HG03342 (cell line): Measurements from ENCODE around the gene RBP3.
A peak's percentile ranks its signal among the peaks of the same experiment; 100 is the strongest.

Source experiments
- ATAC-seq: cut with Tn5 transposase; IDR thresholded peaks from one replicate; pipeline ENCODE4 v1.9.1; 2021; ENCODE audit warnings: mild to moderate bottlenecking, moderate library complexity; ENCODE audit not compliant: unreplicated experiment

The RBP3 gene

DNA sequence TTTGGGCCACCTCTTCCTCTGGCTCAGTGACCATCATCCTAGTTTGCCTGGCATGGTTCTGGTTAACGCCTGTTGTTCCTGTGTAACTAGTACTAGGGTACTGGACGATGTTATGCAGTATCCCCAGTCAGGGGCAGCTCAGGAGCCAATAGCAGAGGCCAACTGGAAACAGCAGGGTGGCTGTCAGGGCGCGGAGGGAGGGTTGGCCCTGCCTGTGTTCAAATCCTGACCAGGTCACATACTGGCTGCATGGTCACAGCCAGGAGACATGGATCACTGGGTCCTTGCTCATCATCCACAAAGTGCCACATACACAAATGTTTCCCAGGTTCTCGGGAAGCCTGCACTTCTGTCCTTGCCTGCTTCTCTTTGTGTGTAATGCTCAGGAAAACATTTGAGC is 12.3 kb upstream of the RBP3 start:
- ATAC-seq, result no peak

- no peak for ATAC-seq
These were observed 11.6 kb upstream of the RBP3 start for GRCh38 chr10:47336387-47337134.

GRCh38 chr10:47337310-47337709 is 10.9 kb upstream of the RBP3 start:
- ATAC-seq, result no peak

DNA sequence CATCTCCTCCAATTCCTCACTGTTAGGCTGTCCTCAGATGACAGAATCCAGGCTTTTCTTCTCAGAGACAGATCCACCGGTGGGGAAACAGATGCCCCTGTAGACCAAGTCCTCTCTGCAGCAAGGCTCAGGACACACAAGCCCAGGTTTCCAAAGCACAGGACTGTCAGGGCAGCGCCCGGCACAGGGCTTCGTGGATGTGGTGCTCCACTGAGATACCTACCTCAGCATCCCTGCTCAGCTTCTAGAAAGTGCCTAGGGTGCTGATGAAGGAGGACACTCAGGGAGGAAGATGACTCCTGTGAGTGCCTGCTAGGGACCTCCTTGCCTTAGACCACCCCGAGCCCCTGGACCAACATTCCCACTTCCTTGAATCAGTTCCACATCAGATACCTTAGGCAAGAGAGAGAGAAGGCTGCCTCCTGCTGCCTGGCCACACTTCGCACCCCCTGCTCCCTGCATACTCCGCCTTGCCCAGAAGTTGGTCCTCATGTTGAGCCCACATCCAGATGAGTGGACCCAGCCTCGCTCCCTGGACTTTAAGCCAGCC is 8.9 kb upstream of the RBP3 start:
- no peak for ATAC-seq

- ATAC-seq, result no peak
These were observed 8.2 kb upstream of the RBP3 start for GRCh38 chr10:47339759-47340607.

DNA sequence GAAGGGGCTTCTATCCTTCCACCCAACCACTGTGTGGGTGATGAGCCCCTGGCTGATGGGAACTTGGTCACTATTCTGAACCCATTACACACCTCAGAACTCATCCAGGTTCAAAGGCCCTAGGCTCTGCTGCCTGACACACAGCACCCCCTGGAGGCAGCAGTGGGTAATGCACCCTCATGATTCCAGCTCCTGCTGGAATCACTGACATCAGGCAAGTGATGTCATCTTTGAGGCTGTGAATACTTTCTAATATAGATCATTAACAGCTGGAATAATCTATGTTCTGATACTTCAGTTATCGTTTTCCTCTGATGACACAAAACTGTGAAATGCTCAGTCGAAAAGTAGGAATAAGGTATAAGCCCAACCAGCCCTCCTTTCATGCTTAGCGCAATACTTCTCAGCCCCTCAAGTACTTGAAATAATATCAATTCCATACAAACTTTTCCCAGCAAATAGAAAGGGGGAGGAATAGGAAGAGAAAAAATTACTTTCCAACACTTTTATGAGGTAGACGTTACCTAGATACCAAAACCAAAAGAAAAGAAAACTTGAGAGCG is 7.5 kb upstream of the RBP3 start:
- peak; percentile 68 for ATAC-seq

GRCh38 chr10:47344996-47345870 is 2.9 kb upstream of the RBP3 start:
- ATAC-seq, result no peak

DNA sequence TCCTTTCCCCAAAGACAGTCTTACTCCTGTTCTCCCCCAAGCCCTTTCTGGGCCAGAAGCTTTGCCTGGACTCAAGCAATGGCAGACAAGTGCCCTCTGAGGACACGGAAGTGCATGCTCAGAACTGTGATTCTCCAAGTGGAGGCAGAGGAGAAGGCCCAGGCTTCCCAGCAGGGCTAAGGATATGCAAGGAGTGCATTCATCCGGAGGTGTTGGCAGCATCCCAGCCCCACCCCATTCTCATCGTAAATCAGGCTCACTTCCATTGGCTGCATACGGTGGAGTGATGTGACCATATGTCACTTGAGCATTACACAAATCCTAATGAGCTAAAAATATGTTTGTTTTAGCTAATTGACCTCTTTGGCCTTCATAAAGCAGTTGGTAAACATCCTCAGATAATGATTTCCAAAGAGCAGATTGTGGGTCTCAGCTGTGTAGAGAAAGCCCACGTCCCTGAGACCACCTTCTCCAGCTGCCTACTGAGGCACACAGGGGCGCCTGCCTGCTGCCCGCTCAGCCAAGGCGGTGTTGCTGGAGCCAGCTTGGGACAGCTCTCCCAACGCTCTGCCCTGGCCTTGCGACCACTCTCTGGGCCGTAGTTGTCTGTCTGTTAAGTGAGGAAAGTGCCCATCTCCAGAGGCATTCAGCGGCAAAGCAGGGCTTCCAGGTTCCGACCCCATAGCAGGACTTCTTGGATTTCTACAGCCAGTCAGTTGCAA is 1.4 kb upstream of the RBP3 start:
- ATAC-seq, result no peak

DNA sequence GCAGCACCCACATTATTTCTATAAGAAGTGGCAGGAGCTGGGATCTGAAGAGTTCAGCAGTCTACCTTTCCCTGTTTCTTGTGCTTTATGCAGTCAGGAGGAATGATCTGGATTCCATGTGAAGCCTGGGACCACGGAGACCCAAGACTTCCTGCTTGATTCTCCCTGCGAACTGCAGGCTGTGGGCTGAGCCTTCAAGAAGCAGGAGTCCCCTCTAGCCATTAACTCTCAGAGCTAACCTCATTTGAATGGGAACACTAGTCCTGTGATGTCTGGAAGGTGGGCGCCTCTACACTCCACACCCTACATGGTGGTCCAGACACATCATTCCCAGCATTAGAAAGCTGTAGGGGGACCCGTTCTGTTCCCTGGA is 874 bp upstream of the RBP3 start:
- no peak for ATAC-seq

DNA sequence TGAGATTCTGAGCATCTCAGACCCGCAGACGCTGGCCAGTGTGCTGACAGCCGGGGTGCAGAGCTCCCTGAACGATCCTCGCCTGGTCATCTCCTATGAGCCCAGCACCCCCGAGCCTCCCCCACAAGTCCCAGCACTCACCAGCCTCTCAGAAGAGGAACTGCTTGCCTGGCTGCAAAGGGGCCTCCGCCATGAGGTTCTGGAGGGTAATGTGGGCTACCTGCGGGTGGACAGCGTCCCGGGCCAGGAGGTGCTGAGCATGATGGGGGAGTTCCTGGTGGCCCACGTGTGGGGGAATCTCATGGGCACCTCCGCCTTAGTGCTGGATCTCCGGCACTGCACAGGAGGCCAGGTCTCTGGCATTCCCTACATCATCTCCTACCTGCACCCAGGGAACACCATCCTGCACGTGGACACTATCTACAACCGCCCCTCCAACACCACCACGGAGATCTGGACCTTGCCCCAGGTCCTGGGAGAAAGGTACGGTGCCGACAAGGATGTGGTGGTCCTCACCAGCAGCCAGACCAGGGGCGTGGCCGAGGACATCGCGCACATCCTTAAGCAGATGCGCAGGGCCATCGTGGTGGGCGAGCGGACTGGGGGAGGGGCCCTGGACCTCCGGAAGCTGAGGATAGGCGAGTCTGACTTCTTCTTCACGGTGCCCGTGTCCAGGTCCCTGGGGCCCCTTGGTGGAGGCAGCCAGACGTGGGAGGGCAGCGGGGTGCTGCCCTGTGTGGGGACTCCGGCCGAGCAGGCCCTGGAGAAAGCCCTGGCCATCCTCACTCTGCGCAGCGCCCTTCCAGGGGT is 703 bp downstream of the RBP3 start:
- no peak for ATAC-seq

GRCh38 chr10:47349516-47349915 is 1.4 kb downstream of the RBP3 start:
- no peak for ATAC-seq

DNA sequence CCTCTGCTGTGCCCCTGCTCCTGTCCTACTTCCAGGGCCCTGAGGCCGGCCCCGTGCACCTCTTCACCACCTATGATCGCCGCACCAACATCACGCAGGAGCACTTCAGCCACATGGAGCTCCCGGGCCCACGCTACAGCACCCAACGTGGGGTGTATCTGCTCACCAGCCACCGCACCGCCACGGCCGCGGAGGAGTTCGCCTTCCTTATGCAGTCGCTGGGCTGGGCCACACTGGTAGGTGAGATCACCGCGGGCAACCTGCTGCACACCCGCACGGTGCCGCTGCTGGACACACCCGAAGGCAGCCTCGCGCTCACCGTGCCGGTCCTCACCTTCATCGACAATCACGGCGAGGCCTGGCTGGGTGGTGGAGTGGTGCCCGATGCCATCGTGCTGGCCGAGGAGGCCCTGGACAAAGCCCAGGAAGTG is 1.8 kb downstream of the RBP3 start:
- no peak for ATAC-seq

GRCh38 chr10:47350671-47351640 is 2.8 kb downstream of the RBP3 start:
- ATAC-seq, result no peak

DNA sequence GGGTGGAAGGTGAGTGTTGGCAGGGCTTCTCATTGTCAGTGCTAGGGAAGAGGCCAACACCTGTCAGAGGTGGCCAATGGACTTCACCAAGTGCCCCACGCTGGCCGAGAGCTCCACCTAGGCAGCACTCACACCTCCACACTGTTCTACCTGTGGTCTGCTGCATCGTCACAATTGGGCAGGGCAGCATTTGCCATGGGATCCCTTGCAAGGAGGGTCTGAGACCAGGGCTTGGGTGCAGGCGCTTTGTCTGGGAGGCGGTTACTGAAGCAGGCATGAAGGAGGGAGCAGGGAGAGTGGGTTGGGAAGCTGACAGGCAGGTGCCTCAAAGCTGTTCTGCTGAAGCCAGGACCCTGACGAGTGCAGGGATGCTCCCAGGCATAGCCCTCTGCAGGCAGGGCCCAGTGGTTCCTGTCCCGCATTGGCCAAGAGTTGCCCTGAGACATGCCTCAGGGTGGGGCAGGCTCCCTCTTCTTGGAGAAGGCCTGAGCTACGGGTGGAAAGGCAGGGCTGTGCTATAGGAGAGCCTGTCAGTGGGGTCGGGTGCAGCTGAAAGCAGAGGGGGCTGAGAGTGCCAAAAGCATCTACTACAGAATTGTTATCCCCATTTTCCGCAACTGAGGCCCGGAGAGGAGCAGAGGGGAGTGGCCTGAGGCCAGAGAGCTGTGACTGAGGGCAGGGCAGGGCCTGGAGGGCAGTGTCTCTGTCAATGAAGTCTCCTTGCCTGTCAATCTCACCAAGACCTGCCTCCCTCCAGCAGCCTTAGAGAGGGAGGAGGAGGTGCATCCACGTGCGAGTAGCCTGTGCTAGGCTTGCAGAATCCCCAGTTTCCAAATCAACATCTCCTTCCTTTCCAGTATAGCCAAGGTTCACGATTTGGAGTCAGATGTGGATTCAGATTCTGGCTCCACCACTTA is 4.0 kb downstream of the RBP3 start:
- ATAC-seq, result no peak

GRCh38 chr10:47353351-47353750 is 5.2 kb downstream of the RBP3 start:
- ATAC-seq, result no peak

DNA sequence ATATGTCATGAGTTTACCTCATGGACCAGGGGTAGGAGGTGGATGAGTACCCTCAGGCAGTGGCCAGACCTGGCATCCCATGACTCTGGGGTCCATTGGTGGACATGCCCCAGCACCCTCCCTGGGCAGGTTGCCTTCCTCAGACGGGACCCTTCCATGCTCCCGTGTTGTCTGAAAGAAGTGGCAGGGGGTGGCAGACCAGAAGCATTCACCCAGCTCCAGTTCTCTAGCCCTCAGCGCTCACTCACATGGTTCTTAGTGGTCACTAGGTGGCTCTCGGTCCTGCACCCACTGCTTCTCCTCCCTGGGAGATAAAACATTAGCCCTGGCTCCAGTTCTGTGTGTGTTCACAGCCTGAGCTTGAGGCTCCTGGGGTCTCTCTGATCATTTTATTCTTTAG is 6.0 kb downstream of the RBP3 start:
- ATAC-seq, result no peak

GRCh38 chr10:47354900-47355299 is 6.7 kb downstream of the RBP3 start:
- no peak for ATAC-seq
